Measurements from ENCODE around the gene DAAM2.

Gene DAAM2

DNA sequence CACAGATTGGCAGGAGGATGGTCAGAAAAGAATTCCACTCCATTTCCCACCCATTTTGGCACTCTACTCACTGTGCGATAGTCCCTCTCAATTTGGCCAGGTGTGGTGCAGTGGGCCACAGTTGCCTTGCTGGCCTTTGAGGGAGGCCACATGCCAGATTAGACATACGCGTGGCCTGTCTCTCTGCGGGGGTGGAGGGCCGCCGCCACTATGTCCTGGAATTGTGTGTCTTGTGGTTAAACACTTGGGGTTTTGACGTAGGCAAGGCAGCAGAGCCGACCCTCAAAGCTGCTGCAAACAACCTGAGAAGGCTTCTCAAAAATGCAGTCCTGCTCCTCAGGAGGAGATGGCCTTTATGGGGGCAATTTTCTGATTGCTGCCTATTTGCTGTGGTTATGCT is 4.9 kb upstream of the DAAM2 start:
- no peak for DNase-seq (ENCODE audit: low read depth)

GRCh38 chr6:39790772-39791171 is 1.4 kb upstream of the DAAM2 start:
- no peak for DNase-seq (ENCODE audit: low read depth)

DNA sequence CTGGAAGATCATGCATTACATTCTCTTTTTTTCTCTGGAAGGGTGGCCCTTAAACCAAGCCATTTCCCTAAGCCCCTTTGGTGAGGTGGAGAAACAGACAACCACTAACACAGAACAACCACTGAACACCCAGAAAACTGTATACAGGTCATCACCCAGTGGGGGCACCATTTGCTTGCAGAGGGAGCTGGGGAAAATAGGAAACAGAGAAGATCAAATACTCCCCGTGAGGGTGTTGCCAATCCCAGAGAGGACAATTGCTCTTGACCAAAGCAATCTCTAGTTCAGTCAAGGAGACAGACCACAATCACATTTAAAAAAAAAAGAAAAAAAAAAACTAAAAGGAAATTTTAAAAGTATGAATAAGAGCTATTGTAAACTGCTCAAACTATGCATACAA is 865 bp upstream of the DAAM2 start:
- DNase-seq (ENCODE audit: low read depth) = no peak

DNA sequence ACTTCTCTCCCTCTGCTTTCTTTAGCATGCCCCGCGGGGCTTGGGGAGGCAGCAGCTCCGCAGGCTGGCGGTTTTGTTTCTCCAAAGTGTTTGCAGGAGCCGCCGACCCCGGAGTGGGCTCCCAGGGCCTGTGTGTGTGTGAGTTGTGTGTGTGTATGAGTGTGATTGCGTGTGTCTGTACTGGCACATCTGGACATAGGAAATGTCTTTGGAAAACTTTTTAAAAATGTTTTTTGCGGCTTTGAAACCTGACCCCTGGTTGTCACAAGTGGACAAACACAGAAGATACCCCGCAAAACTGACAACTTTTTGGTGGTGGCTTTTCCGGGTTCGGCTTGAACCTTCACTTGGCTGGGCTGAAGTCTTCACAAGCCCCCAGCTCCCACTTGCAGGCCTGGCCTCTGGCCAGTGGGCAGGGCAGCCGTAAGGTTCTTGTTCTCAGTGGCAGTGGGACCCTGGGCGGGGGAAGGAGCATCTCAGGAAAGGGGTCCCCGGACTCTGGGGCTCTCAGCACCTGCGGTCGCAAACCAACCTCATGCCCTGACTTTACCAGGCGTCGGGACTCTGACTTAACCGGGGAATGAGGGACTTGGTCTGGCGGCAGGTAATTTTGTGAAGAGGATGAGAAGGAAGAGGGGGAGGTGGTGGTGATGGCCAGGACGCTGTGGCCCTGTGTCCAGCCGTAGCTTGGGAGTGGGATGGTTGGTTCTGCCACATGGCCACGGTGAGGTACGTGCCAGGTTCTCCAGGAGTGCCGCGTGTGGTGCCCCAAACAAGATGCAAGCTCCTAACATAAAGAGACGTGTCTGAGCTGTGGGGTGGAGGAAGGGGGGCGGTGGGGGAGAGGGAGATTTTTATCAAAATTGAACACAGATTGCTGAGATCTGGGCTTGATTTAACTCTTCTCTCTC is 619 bp downstream of the DAAM2 start:
- no peak for DNase-seq (ENCODE audit: low read depth)

DNA sequence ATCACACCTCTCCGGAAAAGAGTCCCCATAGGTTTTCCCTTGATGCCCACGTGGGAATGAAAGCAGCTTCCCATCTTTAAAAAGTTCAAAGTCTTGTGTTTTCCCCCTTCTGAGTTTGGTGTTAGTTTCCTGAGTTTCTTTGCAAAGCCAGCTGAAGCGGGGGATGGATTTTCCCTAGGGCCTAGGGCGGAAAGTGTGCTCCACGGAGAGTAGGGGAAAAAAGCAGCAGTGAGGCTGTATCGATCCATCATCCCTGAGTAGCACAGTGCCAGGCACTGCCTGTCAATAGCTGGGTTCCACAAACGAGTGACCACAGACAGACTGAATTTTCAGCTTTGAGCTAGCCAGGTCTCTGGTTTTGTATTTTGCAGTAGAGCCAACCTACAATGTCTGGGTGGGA is 1.3 kb downstream of the DAAM2 start:
- no peak for DNase-seq (ENCODE audit: low read depth)

- DNase-seq (ENCODE audit: low read depth) = no peak
Measured at GRCh38 chr6:39794231-39794630, 2.1 kb downstream of the DAAM2 start.

- no peak for DNase-seq (ENCODE audit: low read depth)
Measured at GRCh38 chr6:39797751-39798150, 5.6 kb downstream of the DAAM2 start.

DNA sequence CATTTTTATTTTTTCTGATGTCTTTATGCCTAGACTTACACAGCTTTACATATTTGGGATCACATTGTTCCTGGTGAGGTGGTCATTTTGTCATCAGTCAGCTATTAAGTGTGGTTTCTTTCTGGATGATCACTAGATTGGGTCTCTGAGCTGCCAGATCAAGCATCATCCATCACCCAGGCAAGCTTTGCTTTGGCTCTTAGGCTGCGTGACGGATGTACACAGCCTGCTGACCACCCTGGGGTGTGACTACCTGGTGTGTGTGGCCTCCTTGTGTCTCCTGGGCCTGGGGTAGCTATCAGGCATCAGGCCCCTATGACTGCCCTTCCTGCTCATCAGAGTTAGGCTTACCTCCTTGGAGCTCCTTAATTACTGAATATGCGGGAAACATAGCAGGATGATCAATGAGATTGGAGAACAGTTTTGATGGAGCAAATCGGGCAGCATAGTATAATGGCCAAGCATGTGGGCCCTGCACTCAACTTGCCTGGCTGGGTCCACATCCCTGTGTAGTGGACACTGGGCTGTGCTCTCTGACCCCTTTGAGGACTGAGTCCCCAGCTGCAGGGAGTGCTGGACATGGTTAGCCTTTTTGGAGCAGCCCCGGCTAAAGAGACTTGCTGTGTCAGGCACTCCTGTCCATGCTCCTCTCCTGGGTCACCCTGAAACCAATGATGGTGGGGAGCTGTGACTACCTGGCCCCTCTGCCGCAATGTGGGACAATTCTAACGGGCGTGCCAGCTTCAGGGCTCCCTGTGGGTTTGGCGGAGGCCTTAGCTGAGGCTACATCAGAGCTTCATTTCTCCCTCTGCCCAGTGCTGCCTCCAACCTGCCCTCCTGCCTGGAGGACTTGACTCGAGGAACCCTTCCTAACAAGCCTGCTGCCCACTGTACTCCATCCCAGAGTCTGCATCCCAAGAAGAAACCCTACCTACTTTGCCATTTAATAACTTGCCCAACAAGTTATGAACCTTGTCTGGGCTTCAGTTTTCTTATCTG is 8.2 kb downstream of the DAAM2 start:
- no peak for DNase-seq (ENCODE audit: low read depth)

GRCh38 chr6:39801456-39802251 is 9.5 kb downstream of the DAAM2 start:
- no peak for DNase-seq (ENCODE audit: low read depth)

GRCh38 chr6:39803872-39804271 is 11.7 kb downstream of the DAAM2 start:
- DNase-seq (ENCODE audit: low read depth) = no peak

DNA sequence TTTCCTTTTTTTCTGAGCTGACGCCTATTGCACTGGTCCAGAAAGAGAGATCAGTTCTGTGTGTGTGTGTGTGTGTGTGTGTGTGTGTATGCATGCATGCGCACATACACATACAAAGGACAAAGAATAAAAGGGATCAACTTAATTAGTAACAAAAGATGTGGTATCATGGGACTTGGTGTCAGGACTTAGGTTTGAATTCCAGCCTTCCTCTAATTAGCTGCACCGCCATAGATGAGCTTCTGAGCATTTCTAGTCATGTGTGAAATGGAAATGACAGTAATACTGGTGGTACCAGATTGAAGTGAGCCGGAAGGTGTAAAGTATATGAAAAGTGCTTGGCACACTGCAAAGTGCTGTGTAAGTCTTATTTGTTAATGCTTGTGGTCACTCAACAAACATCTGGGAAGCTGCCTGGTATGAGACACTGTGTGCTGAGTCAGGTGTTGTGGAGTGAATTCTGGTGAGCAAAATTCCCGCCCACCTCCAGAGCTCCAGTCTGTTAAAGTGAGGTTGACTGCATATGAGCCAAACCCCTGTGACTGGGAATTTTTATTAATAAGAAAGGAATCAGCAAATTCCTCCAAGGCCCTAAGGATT is 12.4 kb downstream of the DAAM2 start:
- DNase-seq (ENCODE audit: low read depth) = no peak

GRCh38 chr6:39806278-39806677 is 14.1 kb downstream of the DAAM2 start:
- no peak for DNase-seq (ENCODE audit: low read depth)

DNA sequence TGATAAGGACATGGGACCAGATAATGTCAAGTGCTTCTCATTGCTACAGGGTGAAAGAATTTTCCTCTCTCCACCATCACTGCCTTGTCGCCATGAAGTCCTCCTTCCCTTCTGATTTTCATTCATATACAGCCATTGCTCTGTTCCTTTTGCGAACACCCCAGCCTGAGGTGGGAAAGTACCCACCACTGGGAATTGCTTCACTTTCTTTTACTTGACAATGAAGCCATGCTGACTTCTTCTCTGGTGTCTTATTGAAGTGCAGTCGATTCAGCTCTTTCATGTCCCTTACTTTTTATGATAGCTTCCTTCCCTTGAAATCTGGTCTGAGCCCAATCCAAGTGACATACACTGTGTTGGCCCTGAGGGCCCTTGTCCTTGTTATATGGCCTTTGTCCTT is 16.2 kb downstream of the DAAM2 start:
- no peak for DNase-seq (ENCODE audit: low read depth)

GRCh38 chr6:39808964-39809363 is 16.8 kb downstream of the DAAM2 start:
- no peak for DNase-seq (ENCODE audit: low read depth)

DNA sequence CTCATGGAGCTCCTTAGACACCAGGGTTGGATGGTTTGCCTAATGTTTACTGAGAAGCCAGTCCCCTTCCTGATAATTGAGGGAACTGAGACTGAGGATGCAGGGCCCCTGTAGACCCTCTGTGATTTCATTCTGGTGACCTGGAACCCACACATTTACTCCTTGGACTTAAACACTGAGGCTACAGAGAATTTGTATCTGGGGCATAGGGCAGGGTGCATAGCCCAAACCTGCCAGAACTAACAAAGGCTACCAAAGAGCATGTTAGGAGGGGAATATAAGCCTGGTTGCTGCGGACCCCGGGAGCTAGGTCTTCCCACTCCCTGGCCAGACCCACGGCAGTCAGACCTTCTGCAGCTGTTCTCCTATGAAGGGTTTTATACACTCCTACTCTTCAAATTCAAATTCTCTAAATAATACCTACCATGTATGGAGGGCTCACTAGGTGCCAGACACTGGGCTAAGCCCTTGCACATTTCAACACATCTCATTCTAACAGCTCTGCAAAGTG is 19.7 kb downstream of the DAAM2 start:
- no peak for DNase-seq (ENCODE audit: low read depth)

- no peak for DNase-seq (ENCODE audit: low read depth)
Measured at GRCh38 chr6:39812496-39812852, 20.3 kb downstream of the DAAM2 start.

DNA sequence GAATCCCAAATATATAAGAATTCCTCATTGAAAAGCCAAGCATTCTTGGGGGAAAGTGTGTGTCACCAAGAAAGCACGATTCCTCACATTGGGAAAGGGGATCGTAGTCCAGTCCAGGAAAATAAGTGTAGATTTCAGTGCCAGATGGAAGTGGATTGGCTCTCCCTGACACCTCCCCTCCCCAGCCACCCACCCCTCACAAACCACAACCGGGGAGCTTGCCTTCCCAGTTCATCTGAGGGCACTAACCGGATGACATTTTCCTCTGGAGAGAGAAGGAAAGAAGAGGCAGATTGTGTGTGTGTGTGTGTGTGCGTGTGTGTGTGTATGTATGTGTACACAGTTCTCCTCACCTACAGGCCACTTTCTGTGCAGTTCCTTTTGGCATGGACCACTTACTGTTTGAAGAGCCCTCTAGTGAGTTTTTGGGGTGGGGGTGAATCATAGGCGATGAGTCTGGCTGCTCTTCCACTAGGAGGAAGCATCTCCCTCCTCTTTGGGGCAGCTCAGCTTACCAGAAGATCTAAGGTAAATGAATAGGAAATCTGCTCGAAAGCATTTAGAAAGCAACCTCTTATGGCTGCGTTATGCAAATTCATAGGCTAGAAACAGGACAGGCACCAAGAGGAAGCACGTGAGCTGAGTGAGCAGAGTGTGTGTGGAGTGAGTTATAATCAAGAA is 20.8 kb downstream of the DAAM2 start:
- DNase-seq (ENCODE audit: low read depth) = no peak

DNA sequence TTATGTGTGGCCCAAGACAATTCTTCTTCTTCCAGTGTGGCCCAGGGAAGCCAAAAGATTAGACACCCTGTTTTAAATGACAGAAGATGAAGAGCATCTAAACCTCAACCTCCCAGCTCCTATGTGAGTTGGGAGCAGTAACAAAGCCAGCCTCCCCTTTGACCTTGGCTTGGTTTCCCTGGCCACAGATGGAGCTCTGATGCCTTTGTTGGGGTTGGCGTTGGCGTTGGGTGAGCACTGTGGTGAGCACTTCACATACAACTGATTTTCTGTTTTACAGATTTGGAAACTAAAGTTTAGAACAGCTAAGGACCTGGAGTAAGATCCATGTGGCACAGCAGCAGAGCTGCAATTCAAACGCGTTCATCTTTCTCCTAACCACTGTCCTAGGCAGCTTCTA is 22.1 kb downstream of the DAAM2 start:
- DNase-seq (ENCODE audit: low read depth) = no peak

DNA sequence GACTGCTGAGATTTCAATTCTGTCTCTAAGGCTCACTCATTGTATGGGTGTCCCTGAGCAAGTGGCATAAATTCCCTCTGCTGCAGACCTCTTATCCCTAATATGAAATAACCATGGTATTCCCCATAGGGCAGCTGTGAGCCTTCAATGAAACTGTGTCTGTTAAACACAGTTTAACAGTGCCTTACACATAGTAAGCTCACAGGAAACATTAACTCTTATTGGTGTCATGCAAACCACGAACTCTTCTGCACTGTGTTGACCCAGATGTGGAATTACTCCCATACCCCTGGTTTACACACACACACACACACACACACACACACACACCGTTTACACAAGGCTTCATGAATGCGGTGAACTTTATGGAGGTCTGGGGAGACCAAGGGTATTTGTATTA is 23.2 kb downstream of the DAAM2 start:
- no peak for DNase-seq (ENCODE audit: low read depth)

DNA sequence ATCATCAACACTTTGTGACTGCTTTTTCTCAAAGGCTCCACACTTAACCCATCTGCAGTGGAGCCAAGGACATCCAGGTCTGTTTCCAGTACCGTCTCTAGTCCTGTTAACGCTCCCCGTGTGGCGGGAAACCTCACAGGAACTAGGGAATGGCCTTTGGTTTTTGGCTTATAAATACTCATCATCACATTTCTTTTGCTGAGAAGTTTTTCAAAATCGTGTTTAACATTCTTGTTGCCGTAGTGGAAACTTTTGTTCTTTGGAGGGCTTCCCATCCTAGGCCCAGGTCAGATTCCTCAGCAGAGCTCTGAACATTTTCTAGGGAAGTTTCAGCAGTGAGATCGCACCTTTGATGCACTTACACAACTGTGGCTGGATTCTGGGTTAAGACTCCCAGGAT is 24.6 kb downstream of the DAAM2 start:
- DNase-seq (ENCODE audit: low read depth) = no peak

- DNase-seq (ENCODE audit: low read depth) = no peak
Measured at GRCh38 chr6:39818695-39819094, 26.5 kb downstream of the DAAM2 start.
